ENCODE data around the gene GSG1L. TPM values are rescaled to one million over a fixed set of nuclear protein-coding genes. Genes with fewer than 3 reads are reported as not detected.

The GSG1L gene
- total RNA-seq, 1 experiment from 2014 or later, result not detected

GRCh38 chr16:27928542-27928941 lies 135.0 kb downstream of the GSG1L start:
- Histone ChIP-seq H3K36me3 (ENCODE audit: insufficient read depth, low read length) (no peaks in the 10 kb centered on the region), H3K27me3 (ENCODE audit: low read length) (no peaks in the 10 kb centered on the region), H3K9ac (ENCODE audit: low read length) (no peak overlapping the region), H3K79me2 (ENCODE audit: low read length) (no peaks in the 10 kb centered on the region), H3K9me2 (replicated peaks; ENCODE audit: insufficient read depth, low read length) (no peaks in the 10 kb centered on the region), H3K4me3 (ENCODE audit: low read length) (no peak overlapping the region), H3K4me2 (ENCODE audit: low read depth, low read length, poor library complexity, severe bottlenecking) (no peak overlapping the region), H4K20me1 (ENCODE audit: insufficient read depth, low read depth, low read length) (no peaks in the 10 kb centered on the region), H3K27ac (ENCODE audit: low read length) (no peak overlapping the region), H2AFZ (ENCODE audit: low read length) (no peak overlapping the region), H3K9me3 (ENCODE audit: low read length) (no peaks in the 10 kb centered on the region), H3K4me1 (ENCODE audit: low read length) (no peaks in the 10 kb centered on the region)
- no peak for DNase-seq

GRCh38 chr16:27927266-27927901 lies 136.1 kb downstream of the GSG1L start:
- H3K27ac ChIP-seq (ENCODE audit: low read length), result no peak overlapping the region
- H3K79me2 ChIP-seq (ENCODE audit: low read length), result no peaks in the 10 kb centered on the region
- no peaks in the 10 kb centered on the region for H3K4me1 ChIP-seq (ENCODE audit: low read length)
- no peak overlapping the region for H3K4me2 ChIP-seq (ENCODE audit: low read depth, low read length, poor library complexity, severe bottlenecking)
- DNase-seq, result no peak
- no peaks in the 10 kb centered on the region for H4K20me1 ChIP-seq (ENCODE audit: insufficient read depth, low read depth, low read length)
- H3K4me3 ChIP-seq (ENCODE audit: low read length), result no peak overlapping the region
- no peaks in the 10 kb centered on the region for H3K9me2 ChIP-seq (replicated peaks; ENCODE audit: insufficient read depth, low read length)
- no peak overlapping the region for H3K9ac ChIP-seq (ENCODE audit: low read length)
- H3K9me3 ChIP-seq (ENCODE audit: low read length), result no peaks in the 10 kb centered on the region
- H3K36me3 ChIP-seq (ENCODE audit: insufficient read depth, low read length), result no peaks in the 10 kb centered on the region
- H2AFZ ChIP-seq (ENCODE audit: low read length), result no peak overlapping the region
- H3K27me3 ChIP-seq (ENCODE audit: low read length), result no peaks in the 10 kb centered on the region

- no peaks in the 10 kb centered on the region for H3K27me3 ChIP-seq (ENCODE audit: low read length)
- no peaks in the 10 kb centered on the region for H3K79me2 ChIP-seq (ENCODE audit: low read length)
- no peaks in the 10 kb centered on the region for H4K20me1 ChIP-seq (ENCODE audit: insufficient read depth, low read depth, low read length)
- no peak overlapping the region for H3K9ac ChIP-seq (ENCODE audit: low read length)
- no peak for DNase-seq
- H3K4me1 ChIP-seq (ENCODE audit: low read length), result no peaks in the 10 kb centered on the region
- H3K36me3 ChIP-seq (ENCODE audit: insufficient read depth, low read length), result no peaks in the 10 kb centered on the region
- no peak overlapping the region for H2AFZ ChIP-seq (ENCODE audit: low read length)
- no peak overlapping the region for H3K4me3 ChIP-seq (ENCODE audit: low read length)
- no peaks in the 10 kb centered on the region for H3K9me2 ChIP-seq (replicated peaks; ENCODE audit: insufficient read depth, low read length)
- no peaks in the 10 kb centered on the region for H3K9me3 ChIP-seq (ENCODE audit: low read length)
- H3K4me2 ChIP-seq (ENCODE audit: low read depth, low read length, poor library complexity, severe bottlenecking), result no peak overlapping the region
- H3K27ac ChIP-seq (ENCODE audit: low read length), result no peak overlapping the region
Measured at GRCh38 chr16:27925612-27926011, 137.9 kb downstream of the GSG1L start.

- no peak for DNase-seq
- Histone ChIP-seq H3K79me2 (ENCODE audit: low read length) (no peaks in the 10 kb centered on the region), H2AFZ (ENCODE audit: low read length) (no peak overlapping the region), H3K9me2 (replicated peaks; ENCODE audit: insufficient read depth, low read length) (no peaks in the 10 kb centered on the region), H3K4me2 (ENCODE audit: low read depth, low read length, poor library complexity, severe bottlenecking) (no peak overlapping the region), H3K4me1 (ENCODE audit: low read length) (no peaks in the 10 kb centered on the region), H3K27ac (ENCODE audit: low read length) (no peak overlapping the region), H4K20me1 (ENCODE audit: insufficient read depth, low read depth, low read length) (no peaks in the 10 kb centered on the region), H3K27me3 (ENCODE audit: low read length) (no peaks in the 10 kb centered on the region), H3K4me3 (ENCODE audit: low read length) (no peak overlapping the region), H3K9ac (ENCODE audit: low read length) (no peak overlapping the region), H3K36me3 (ENCODE audit: insufficient read depth, low read length) (no peaks in the 10 kb centered on the region), H3K9me3 (ENCODE audit: low read length) (no peaks in the 10 kb centered on the region)
Measured at GRCh38 chr16:27924411-27925118, 138.9 kb downstream of the GSG1L start.

GRCh38 chr16:27923751-27924150 lies 139.8 kb downstream of the GSG1L start:
- H2AFZ ChIP-seq (ENCODE audit: low read length), result no peak overlapping the region
- no peak overlapping the region for H3K9ac ChIP-seq (ENCODE audit: low read length)
- no peak for DNase-seq
- no peaks in the 10 kb centered on the region for H3K27me3 ChIP-seq (ENCODE audit: low read length)
- no peaks in the 10 kb centered on the region for H3K79me2 ChIP-seq (ENCODE audit: low read length)
- H4K20me1 ChIP-seq (ENCODE audit: insufficient read depth, low read depth, low read length), result no peaks in the 10 kb centered on the region
- H3K9me2 ChIP-seq (replicated peaks; ENCODE audit: insufficient read depth, low read length), result no peaks in the 10 kb centered on the region
- no peaks in the 10 kb centered on the region for H3K9me3 ChIP-seq (ENCODE audit: low read length)
- no peaks in the 10 kb centered on the region for H3K4me1 ChIP-seq (ENCODE audit: low read length)
- H3K27ac ChIP-seq (ENCODE audit: low read length), result no peak overlapping the region
- H3K4me3 ChIP-seq (ENCODE audit: low read length), result no peak overlapping the region
- no peak overlapping the region for H3K4me2 ChIP-seq (ENCODE audit: low read depth, low read length, poor library complexity, severe bottlenecking)
- no peaks in the 10 kb centered on the region for H3K36me3 ChIP-seq (ENCODE audit: insufficient read depth, low read length)

GRCh38 chr16:27922433-27922832 lies 141.1 kb downstream of the GSG1L start:
- H3K4me2 ChIP-seq (ENCODE audit: low read depth, low read length, poor library complexity, severe bottlenecking), result no peak overlapping the region
- H4K20me1 ChIP-seq (ENCODE audit: insufficient read depth, low read depth, low read length), result no peaks in the 10 kb centered on the region

GRCh38 chr16:27921134-27921533 lies 142.4 kb downstream of the GSG1L start:
- DNase-seq, result no peak
- Histone ChIP-seq H3K27me3 (ENCODE audit: low read length) (no peaks in the 10 kb centered on the region), H3K9ac (ENCODE audit: low read length) (no peak overlapping the region), H3K36me3 (ENCODE audit: insufficient read depth, low read length) (no peaks in the 10 kb centered on the region), H2AFZ (ENCODE audit: low read length) (no peak overlapping the region), H3K79me2 (ENCODE audit: low read length) (no peaks in the 10 kb centered on the region), H3K4me1 (ENCODE audit: low read length) (no peaks in the 10 kb centered on the region), H3K9me2 (replicated peaks; ENCODE audit: insufficient read depth, low read length) (no peaks in the 10 kb centered on the region), H3K4me3 (ENCODE audit: low read length) (no peak overlapping the region), H3K9me3 (ENCODE audit: low read length) (no peaks in the 10 kb centered on the region), H4K20me1 (ENCODE audit: insufficient read depth, low read depth, low read length) (no peaks in the 10 kb centered on the region), H3K4me2 (ENCODE audit: low read depth, low read length, poor library complexity, severe bottlenecking) (no peak overlapping the region), H3K27ac (ENCODE audit: low read length) (no peak overlapping the region)

More at GRCh38 chr16:27922433-27922832, 141.1 kb downstream of the GSG1L start:
- no peak overlapping the region for H2AFZ ChIP-seq (ENCODE audit: low read length)
- no peak for DNase-seq
- H3K9me2 ChIP-seq (replicated peaks; ENCODE audit: insufficient read depth, low read length), result no peaks in the 10 kb centered on the region
- no peak overlapping the region for H3K4me3 ChIP-seq (ENCODE audit: low read length)
- no peak overlapping the region for H3K9ac ChIP-seq (ENCODE audit: low read length)
- no peaks in the 10 kb centered on the region for H3K9me3 ChIP-seq (ENCODE audit: low read length)
- H3K36me3 ChIP-seq (ENCODE audit: insufficient read depth, low read length), result no peaks in the 10 kb centered on the region
- no peaks in the 10 kb centered on the region for H3K4me1 ChIP-seq (ENCODE audit: low read length)
- H3K27ac ChIP-seq (ENCODE audit: low read length), result no peak overlapping the region
- H3K79me2 ChIP-seq (ENCODE audit: low read length), result no peaks in the 10 kb centered on the region
- no peaks in the 10 kb centered on the region for H3K27me3 ChIP-seq (ENCODE audit: low read length)

- H3K4me2 ChIP-seq (ENCODE audit: low read depth, low read length, poor library complexity, severe bottlenecking), result no peak overlapping the region
- no peaks in the 10 kb centered on the region for H3K9me2 ChIP-seq (replicated peaks; ENCODE audit: insufficient read depth, low read length)
- no peak overlapping the region for H3K27ac ChIP-seq (ENCODE audit: low read length)
- H4K20me1 ChIP-seq (ENCODE audit: insufficient read depth, low read depth, low read length), result no peaks in the 10 kb centered on the region
- H3K4me3 ChIP-seq (ENCODE audit: low read length), result no peak overlapping the region
- H3K9ac ChIP-seq (ENCODE audit: low read length), result no peak overlapping the region
- H3K4me1 ChIP-seq (ENCODE audit: low read length), result no peaks in the 10 kb centered on the region
- DNase-seq, result no peak
- H3K27me3 ChIP-seq (ENCODE audit: low read length), result no peaks in the 10 kb centered on the region
- no peaks in the 10 kb centered on the region for H3K9me3 ChIP-seq (ENCODE audit: low read length)
- H2AFZ ChIP-seq (ENCODE audit: low read length), result no peak overlapping the region
- H3K36me3 ChIP-seq (ENCODE audit: insufficient read depth, low read length), result no peaks in the 10 kb centered on the region
- H3K79me2 ChIP-seq (ENCODE audit: low read length), result no peaks in the 10 kb centered on the region
Measured at GRCh38 chr16:27920391-27920891, 143.1 kb downstream of the GSG1L start.
